WERI-Rb-1 (cell line): ENCODE results near the gene SHROOM1.

Source experiments
- DNase-seq: peaks from one replicate; pipeline ENCODE4 v3.0.0-alpha.2; 2020
- H3K27ac ChIP-seq: fragments of 250-450 bp; sonication (Bioruptor Pico); 2 replicates; pipeline ENCODE4 v1.5.1; 2020; ENCODE audit warnings: mild to moderate bottlenecking, moderate library complexity
- H3K27me3 ChIP-seq: fragments of 250-450 bp; sonication (Bioruptor Pico); 2 replicates; pipeline ENCODE4 v1.5.1; 2021; ENCODE audit warnings: mild to moderate bottlenecking, low read depth, moderate library complexity; ENCODE audit not compliant: insufficient read depth, severe bottlenecking
- H3K36me3 ChIP-seq: fragments of 250-450 bp; sonication (Bioruptor Pico); 2 replicates; pipeline ENCODE4 v1.5.1; 2020; ENCODE audit warnings: mild to moderate bottlenecking, moderate library complexity
- H3K4me3 ChIP-seq: 2 replicates; pipeline ENCODE4 v1.5.1; 2011; ENCODE audit warnings: low read depth, mild to moderate bottlenecking, control low read depth, low read length
- H3K9me3 ChIP-seq: fragments of 250-450 bp; sonication (Bioruptor Pico); 2 replicates; pipeline ENCODE4 v1.5.1; 2021; ENCODE audit warnings: mild to moderate bottlenecking, moderate library complexity; ENCODE audit not compliant: severe bottlenecking
- TF ChIP-seq, protein P1 (sequence below): IDR thresholded peaks from 2 replicates; pipeline ENCODE4 v1.5.1; 2011; ENCODE audit warnings: low read depth, mild to moderate bottlenecking, control low read depth, inconsistent platforms, low read length

The SHROOM1 gene

DNA sequence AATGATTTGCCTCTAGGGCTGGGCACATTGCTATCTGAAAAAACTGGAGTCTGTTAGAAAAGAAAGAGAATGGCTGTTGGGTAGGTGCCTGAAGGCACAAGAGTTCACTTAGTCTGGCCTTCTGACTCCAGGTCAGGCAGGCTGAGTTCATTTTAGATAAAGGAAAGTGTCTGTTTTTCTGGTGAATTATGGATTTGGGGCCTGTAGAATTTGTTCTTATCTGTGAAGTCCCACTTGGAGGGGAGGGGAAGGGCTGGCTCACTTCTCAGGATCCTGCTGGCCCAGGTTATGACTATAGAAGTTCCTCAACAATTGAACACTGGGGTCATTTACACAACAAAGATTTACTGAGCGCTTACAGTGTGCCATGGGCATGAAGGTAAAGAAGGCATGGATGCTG, 41.9 kb downstream of the SHROOM1 start:
- no peak overlapping the region for H3K4me3 ChIP-seq
- DNase-seq = no peak
- peaks cover 4% of the 10 kb centered on the region for H3K9me3 ChIP-seq
- no peaks in the 10 kb centered on the region for H3K27me3 ChIP-seq
- no peaks in the 10 kb centered on the region for H3K36me3 ChIP-seq
- H3K27ac ChIP-seq = no peak overlapping the region
- TF ChIP-seq, protein P1, sequence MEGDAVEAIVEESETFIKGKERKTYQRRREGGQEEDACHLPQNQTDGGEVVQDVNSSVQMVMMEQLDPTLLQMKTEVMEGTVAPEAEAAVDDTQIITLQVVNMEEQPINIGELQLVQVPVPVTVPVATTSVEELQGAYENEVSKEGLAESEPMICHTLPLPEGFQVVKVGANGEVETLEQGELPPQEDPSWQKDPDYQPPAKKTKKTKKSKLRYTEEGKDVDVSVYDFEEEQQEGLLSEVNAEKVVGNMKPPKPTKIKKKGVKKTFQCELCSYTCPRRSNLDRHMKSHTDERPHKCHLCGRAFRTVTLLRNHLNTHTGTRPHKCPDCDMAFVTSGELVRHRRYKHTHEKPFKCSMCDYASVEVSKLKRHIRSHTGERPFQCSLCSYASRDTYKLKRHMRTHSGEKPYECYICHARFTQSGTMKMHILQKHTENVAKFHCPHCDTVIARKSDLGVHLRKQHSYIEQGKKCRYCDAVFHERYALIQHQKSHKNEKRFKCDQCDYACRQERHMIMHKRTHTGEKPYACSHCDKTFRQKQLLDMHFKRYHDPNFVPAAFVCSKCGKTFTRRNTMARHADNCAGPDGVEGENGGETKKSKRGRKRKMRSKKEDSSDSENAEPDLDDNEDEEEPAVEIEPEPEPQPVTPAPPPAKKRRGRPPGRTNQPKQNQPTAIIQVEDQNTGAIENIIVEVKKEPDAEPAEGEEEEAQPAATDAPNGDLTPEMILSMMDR = no peak

DNA sequence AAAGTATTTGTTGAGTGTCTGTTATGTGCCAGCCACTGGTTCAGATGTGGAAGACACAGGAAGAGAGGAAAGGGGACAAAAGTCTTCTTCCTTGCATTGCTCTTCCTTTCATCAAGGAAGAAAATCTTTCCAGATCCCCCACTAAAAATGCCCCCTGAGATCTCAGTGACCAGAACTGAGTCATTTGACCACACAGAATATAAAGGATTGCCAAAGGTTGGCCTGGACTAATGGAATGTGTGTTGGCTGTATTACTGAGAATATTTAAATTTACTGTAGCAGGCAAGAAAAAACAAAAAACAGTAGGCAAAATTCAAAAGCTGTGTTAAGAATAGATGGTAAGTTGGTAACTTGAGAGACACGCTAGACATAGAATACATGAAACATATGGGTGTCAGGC, 43.4 kb downstream of the SHROOM1 start:
- no peak for DNase-seq
- Histone ChIP-seq H3K27me3 (no peaks in the 10 kb centered on the region), H3K4me3 (no peak overlapping the region), H3K36me3 (no peaks in the 10 kb centered on the region), H3K9me3 (peaks cover 4% of the 10 kb centered on the region), H3K27ac (no peak overlapping the region)
- TF ChIP-seq, protein P1 = no peak

DNA sequence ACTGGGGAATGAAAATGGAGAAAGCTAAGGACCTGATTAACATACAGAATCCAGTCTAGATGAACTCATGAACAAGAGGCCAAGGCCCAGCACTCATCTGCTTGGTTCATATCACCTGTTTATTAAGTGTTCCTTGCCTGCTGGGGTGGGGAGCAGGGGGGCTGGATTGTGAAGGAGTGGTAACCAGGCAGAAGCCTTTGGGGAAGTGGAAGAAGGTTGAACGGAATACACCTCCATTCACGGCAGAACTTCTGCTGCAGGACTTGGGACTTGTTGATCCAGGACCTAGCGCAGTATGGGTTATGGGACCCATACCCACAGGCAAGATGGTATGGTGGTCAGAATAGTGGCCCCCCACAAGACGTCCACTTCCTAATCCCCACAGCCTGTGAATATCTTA, 44.6 kb downstream of the SHROOM1 start:
- TF ChIP-seq, protein P1 = no peak
- H3K27ac ChIP-seq = no peak overlapping the region
- no peaks in the 10 kb centered on the region for H3K36me3 ChIP-seq
- H3K9me3 ChIP-seq = peaks cover 4% of the 10 kb centered on the region
- no peak for DNase-seq
- H3K27me3 ChIP-seq = no peaks in the 10 kb centered on the region
- no peak overlapping the region for H3K4me3 ChIP-seq

DNA sequence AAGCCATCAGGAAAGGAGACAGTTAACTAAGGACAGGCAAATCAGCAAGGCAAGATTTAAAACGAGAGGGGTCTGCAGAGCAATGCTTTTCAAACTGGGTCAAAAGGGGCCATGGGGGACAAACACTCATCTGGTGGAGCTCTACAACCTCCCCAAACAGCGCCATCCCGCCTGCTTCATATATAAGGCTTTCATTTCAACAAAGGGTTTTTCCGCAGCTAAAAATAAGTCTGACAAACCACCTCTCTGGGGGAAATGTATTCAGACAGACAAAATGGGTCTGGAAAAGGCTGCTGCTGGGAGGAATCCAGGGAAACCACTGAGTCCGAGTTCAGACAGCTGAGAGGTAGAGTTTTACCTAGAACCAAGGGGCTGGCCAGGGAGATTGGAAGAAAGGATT, 45.1 kb downstream of the SHROOM1 start:
- DNase-seq = no peak
- Histone ChIP-seq H3K27me3 (no peaks in the 10 kb centered on the region), H3K9me3 (peaks cover 4% of the 10 kb centered on the region), H3K27ac (no peak overlapping the region), H3K4me3 (no peak overlapping the region), H3K36me3 (no peaks in the 10 kb centered on the region)
- TF ChIP-seq, protein P1 = no peak

DNA sequence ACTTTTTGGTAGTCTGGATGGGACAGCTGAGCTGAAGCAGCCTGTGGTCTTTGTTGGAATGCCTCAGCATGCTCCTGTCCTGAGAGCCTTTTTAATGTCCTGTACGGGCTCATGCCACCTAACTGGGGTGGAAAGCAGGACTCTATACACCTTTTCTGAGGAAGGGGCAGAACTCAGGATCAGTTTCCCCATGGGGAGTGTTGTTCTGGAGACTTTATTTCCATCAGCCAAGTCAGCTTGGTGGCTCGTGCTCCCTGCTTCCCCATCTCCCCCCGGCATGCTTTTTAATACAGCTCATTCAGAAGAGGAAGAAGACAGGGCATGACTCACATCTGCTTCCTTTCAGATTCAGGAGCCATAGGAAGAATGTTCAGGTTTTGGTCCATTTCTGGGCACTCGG, 48.3 kb downstream of the SHROOM1 start:
- H3K27ac ChIP-seq = no peak overlapping the region
- H3K27me3 ChIP-seq = no peaks in the 10 kb centered on the region
- H3K4me3 ChIP-seq = no peak overlapping the region
- TF ChIP-seq, protein P1 = no peak
- H3K36me3 ChIP-seq = no peaks in the 10 kb centered on the region
- peaks cover 4% of the 10 kb centered on the region for H3K9me3 ChIP-seq
- no peak for DNase-seq

DNA sequence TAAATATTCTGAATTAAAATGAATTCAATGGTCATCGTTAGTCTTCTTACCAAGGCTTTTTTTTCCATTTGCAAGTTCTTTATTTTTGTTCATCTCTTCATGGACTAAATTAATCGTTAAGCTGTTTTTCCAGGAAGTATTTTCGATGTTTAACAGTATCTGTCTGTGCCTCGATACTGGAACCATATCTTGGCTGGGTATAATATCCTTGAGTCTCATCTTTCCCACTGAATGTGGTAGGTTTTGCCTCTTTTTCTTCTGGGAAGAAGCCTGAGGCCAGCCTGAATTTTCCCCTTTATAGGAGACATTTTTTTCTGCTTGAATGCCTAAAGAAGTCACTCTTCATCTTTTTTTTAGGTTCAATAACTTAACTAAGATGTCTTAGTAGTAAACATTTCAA, 49.4 kb downstream of the SHROOM1 start:
- Histone ChIP-seq H3K36me3 (no peaks in the 10 kb centered on the region), H3K27me3 (no peaks in the 10 kb centered on the region), H3K27ac (no peak overlapping the region), H3K9me3 (no peaks in the 10 kb centered on the region), H3K4me3 (no peak overlapping the region)
- TF ChIP-seq, protein P1 = no peak
- DNase-seq = no peak
